OCI-LY3 (cell line): Measurements from ENCODE around the gene ROBO1.

Experiments
- H2AFZ ChIP-seq: fragments of 200-600, 300-600 bp; shearing (Covaris generic); 2 replicates; pipeline ENCODE4 v1.6.0; 2014; ENCODE audit warnings: antibody characterized with exemption, low read depth, low read length
- H3K27ac ChIP-seq: fragments of 200-600, 300-600 bp; sonication (generic); 2 replicates; pipeline ENCODE4 v1.5.1; 2014; ENCODE audit warnings: mild to moderate bottlenecking, low read length, moderate library complexity, mixed read lengths
- H3K27me3 ChIP-seq: fragments of 200-600, 300-600 bp; sonication (generic); 2 replicates; pipeline ENCODE4 v1.6.1; 2014; ENCODE audit warnings: low read depth, low read length, mixed read lengths
- H3K36me3 ChIP-seq: fragments of 200-600, 300-600 bp; sonication (generic); replicated peaks from 2 replicates; pipeline ENCODE3; 2014; ENCODE audit warnings: low read depth, low read length, mixed read lengths
- H3K4me1 ChIP-seq: fragments of 300-600, 200-600 bp; sonication (generic); 2 replicates; pipeline ENCODE4 v1.6.1; 2014; ENCODE audit warnings: low read length, mixed read lengths
- H3K4me2 ChIP-seq: fragments of 200-600, 300-600 bp; sonication (generic); 2 replicates; pipeline ENCODE4 v1.6.1; 2014; ENCODE audit warnings: low read length, mixed read lengths
- H3K4me3 ChIP-seq: fragments of 300-600, 200-600 bp; sonication (generic); 2 replicates; pipeline ENCODE4 v1.5.1; 2014; ENCODE audit warnings: antibody characterized with exemption, mild to moderate bottlenecking, low read length, moderate library complexity
- H3K79me2 ChIP-seq: fragments of 300-600, 200-600 bp; shearing (Covaris generic); 2 replicates; pipeline ENCODE4 v1.6.1; 2014; ENCODE audit warnings: mild to moderate bottlenecking, low read length, mixed read lengths
- H3K9ac ChIP-seq: fragments of 300-600, 200-600 bp; shearing (Covaris generic); 2 replicates; pipeline ENCODE4 v1.6.0; 2014; ENCODE audit warnings: mild to moderate bottlenecking, low read length, moderate library complexity
- H3K9me3 ChIP-seq: fragments of 200-600, 300-600 bp; shearing (Covaris generic); 2 replicates; pipeline ENCODE4 v1.6.1; 2014; ENCODE audit warnings: low read length, mixed read lengths; ENCODE audit not compliant: insufficient read depth
- H4K20me1 ChIP-seq: fragments of 200-600, 300-600 bp; sonication (generic); 2 replicates; pipeline ENCODE4 v1.6.1; 2016; ENCODE audit warnings: low read length, mixed read lengths; ENCODE audit not compliant: insufficient read depth
- EZH2phosphoT487 ChIP-seq: fragments of 200-600 bp; shearing (Covaris generic); IDR thresholded peaks from 2 replicates; pipeline ENCODE4 v1.6.1; 2018; ENCODE audit warnings: antibody characterized with exemption, mixed run types, low read depth
- TF ChIP-seq, protein P1 (sequence below): fragments of 200-600, 300-600 bp; sonication (generic); IDR thresholded peaks from 2 replicates; pipeline ENCODE4 v1.5.1; 2014; ENCODE audit warnings: antibody characterized with exemption, low read length, low read depth

Gene ROBO1

DNA sequence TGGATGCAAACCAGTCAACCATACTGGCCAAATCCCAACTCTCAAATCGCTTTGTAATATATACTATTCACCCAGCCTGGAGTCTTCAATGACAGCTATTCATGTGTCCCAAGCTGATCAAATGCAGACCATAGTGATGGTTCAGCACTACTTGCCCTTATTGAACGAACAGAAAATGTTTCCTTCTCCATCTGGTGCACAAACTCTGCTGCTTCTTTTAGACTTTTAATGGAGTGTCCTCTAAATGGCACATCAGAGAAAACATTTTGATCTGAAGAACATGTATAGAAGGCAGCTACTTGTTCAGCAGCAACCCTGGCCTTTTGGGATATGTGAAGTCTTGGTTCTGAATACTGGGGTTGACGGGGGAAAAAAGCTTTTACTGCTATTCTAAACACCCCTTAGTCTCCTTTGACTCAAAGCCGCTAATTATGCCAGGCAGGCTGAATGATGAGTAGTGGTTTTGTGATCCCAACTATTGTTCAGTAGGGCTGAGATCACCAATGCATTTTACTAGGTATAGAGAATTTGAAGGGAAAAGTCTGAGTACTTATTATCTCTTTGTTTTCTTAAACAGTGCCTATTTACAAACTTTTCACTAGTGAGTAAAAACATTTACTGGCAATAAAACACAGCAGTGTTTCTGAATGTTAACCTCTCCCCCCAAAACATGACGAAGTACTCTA, 781.2 kb downstream of the ROBO1 start:
- no peak overlapping the region for H3K4me2 ChIP-seq
- no peaks in the 10 kb centered on the region for H3K36me3 ChIP-seq
- no peak for TF ChIP-seq EZH2phosphoT487
- TF ChIP-seq, protein P1, sequence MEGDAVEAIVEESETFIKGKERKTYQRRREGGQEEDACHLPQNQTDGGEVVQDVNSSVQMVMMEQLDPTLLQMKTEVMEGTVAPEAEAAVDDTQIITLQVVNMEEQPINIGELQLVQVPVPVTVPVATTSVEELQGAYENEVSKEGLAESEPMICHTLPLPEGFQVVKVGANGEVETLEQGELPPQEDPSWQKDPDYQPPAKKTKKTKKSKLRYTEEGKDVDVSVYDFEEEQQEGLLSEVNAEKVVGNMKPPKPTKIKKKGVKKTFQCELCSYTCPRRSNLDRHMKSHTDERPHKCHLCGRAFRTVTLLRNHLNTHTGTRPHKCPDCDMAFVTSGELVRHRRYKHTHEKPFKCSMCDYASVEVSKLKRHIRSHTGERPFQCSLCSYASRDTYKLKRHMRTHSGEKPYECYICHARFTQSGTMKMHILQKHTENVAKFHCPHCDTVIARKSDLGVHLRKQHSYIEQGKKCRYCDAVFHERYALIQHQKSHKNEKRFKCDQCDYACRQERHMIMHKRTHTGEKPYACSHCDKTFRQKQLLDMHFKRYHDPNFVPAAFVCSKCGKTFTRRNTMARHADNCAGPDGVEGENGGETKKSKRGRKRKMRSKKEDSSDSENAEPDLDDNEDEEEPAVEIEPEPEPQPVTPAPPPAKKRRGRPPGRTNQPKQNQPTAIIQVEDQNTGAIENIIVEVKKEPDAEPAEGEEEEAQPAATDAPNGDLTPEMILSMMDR = no peak
- no peaks in the 10 kb centered on the region for H4K20me1 ChIP-seq
- H3K79me2 ChIP-seq = no peaks in the 10 kb centered on the region
- no peak overlapping the region for H3K27ac ChIP-seq
- peaks cover 4% of the 10 kb centered on the region; the same call in 1 of the 2 replicates for H3K4me1 ChIP-seq
- no peak overlapping the region for H3K4me3 ChIP-seq
- no peak overlapping the region for H2AFZ ChIP-seq
- no peaks in the 10 kb centered on the region for H3K9me3 ChIP-seq
- H3K27me3 ChIP-seq = no peaks in the 10 kb centered on the region
- H3K9ac ChIP-seq = no peak overlapping the region

DNA sequence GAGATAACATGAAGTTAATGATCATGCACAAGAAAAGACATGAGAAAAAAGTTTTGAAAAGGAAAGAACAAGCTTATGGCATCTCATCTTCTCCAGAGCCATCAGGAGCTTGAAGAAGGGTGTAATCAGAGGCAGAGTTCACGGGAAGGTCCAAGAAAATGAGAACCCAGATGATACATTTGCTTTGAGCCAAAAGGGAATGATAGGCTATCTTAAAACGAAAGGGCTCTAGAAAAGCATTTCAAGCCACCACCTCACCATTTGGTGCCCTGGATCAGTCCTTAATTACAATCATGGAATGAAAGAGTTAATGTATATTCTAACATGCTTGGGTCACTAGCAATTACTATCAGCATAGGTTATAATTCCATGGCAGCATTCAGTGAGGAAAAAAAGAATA, 781.8 kb downstream of the ROBO1 start:
- Histone ChIP-seq H3K9me3 (no peaks in the 10 kb centered on the region), H3K27me3 (no peaks in the 10 kb centered on the region), H3K4me2 (no peak overlapping the region), H4K20me1 (no peaks in the 10 kb centered on the region), H3K36me3 (no peaks in the 10 kb centered on the region), H3K9ac (no peak overlapping the region), H3K79me2 (no peaks in the 10 kb centered on the region), H2AFZ (no peak overlapping the region), H3K27ac (no peak overlapping the region), H3K4me1 (peaks cover 4% of the 10 kb centered on the region; the same call in 1 of the 2 replicates), H3K4me3 (no peak overlapping the region)
- TF ChIP-seq, protein P1 = no peak
- no peak for TF ChIP-seq EZH2phosphoT487

DNA sequence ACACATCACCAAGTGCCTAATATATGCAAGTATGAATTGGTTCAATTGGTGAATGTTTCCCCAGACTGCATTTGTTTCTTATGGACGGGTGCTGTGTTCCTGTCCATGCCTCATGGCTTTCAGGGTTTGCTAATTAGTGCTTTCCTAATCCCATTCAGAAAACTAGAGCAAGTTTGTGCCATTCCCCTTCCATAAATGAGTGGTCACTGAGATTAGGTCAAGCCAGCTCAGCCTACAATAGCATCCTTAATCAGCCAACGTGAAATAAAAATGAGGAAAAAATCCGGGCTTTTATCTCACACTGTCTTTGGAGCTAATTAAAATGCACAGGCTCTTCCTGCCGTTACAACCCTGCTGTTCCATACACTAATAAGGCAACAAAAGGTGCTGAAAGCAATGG, 788.8 kb downstream of the ROBO1 start:
- TF ChIP-seq EZH2phosphoT487 = no peak
- TF ChIP-seq, protein P1 = no peak
- Histone ChIP-seq H3K9me3 (no peaks in the 10 kb centered on the region), H3K79me2 (no peaks in the 10 kb centered on the region), H3K36me3 (no peaks in the 10 kb centered on the region), H2AFZ (peak overlapping the region; percentile 43), H3K4me2 (peak overlapping the region; percentile 3), H3K27ac (no peak overlapping the region), H3K27me3 (no peaks in the 10 kb centered on the region), H4K20me1 (no peaks in the 10 kb centered on the region), H3K9ac (no peak overlapping the region), H3K4me1 (peaks cover 7% of the 10 kb centered on the region), H3K4me3 (no peak overlapping the region)

DNA sequence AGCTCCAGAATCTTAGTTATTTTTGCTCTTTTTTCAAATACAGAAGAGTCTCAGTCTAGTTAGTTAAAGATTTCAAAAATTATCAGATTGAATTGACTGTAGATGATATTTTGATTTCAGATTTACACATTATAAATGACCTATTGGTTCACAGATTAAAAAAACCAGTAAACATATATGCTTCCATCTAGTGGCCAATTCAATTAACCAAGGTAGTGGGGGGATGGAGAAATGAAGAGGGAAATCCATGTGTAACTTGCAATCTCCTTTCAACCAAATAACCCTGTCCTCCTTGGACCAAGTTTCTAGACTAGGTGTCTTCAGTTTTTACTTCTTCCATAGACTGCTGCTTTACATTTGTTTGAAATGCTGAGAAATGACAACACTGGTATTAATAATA, 789.8 kb downstream of the ROBO1 start:
- no peaks in the 10 kb centered on the region for H3K79me2 ChIP-seq

More for the DNA sequence above, 789.8 kb downstream of the ROBO1 start:
- Histone ChIP-seq H3K4me1 (peaks cover 7% of the 10 kb centered on the region), H3K9ac (no peak overlapping the region), H3K4me2 (no peak overlapping the region), H3K9me3 (no peaks in the 10 kb centered on the region), H3K27me3 (no peaks in the 10 kb centered on the region), H3K36me3 (no peaks in the 10 kb centered on the region), H3K27ac (no peak overlapping the region), H2AFZ (no peak overlapping the region), H3K4me3 (no peak overlapping the region), H4K20me1 (no peaks in the 10 kb centered on the region)
- no peak for TF ChIP-seq EZH2phosphoT487
- TF ChIP-seq, protein P1 = peak; percentile 74
